Lower lobe of right lung (tissue), 2 donors: ENCODE results near the gene CTNNA2. TPM values are rescaled to one million over a fixed set of nuclear protein-coding genes. Genes with fewer than 3 reads are reported as not detected.

Source experiments
- ATAC-seq, 2 donors: fragments of 200-7000 bp; cut with Tn5 transposase; one replicate each; pipeline ENCODE4 v1.9.1; 2020 to 2022; ENCODE audit warnings: mild to moderate bottlenecking in 2 of 2, moderate library complexity in 2 of 2
- DNase-seq: peaks from one replicate; pipeline ENCODE4 v3.0.0-alpha.2; 2020
- H3K27ac ChIP-seq: fragments of 200-600 bp; one replicate; pipeline ENCODE4 v1.8.0; 2022
- H3K27me3 ChIP-seq: fragments of 200-600 bp; one replicate; pipeline ENCODE4 v1.8.0; 2022; ENCODE audit warnings: low read depth
- H3K36me3 ChIP-seq: fragments of 200-600 bp; one replicate; pipeline ENCODE4 v1.8.0; 2022; ENCODE audit warnings: mild to moderate bottlenecking
- H3K4me1 ChIP-seq: fragments of 200-600 bp; one replicate; pipeline ENCODE4 v1.8.0; 2022
- H3K4me3 ChIP-seq: fragments of 200-600 bp; one replicate; pipeline ENCODE4 v1.8.0; 2022; ENCODE audit warnings: mild to moderate bottlenecking
- H3K9me3 ChIP-seq: fragments of 200-600 bp; one replicate; pipeline ENCODE4 v1.8.0; 2022
- intact Hi-C: fragments of 100-400 bp; cut with DNase I; formaldehyde crosslinking; loops from one replicate; pipeline ENCODE4 v1.11.0; 2022
- total RNA-seq: library from RNA; stranded (reverse); fragmentation: NEBNext Ultra II Directional; extraction: Animal tissue kit (Norgen Biotek cat#: 25700); gene quantifications from one replicate; pipeline ENCODE4 v1.2.1, GENCODE V29; 2021
- TF ChIP-seq, protein P1 (sequence below): fragments of 200-600 bp; IDR thresholded peaks from one replicate; pipeline ENCODE4 v1.8.0; 2022; ENCODE audit warnings: antibody characterized with exemption, mild to moderate bottlenecking
- donor health status: DM: no; HTN: yes; CAD: no; lungs with severe emphysema.

Gene CTNNA2
- total RNA-seq, 1 donor from 2014 or later = not detected

DNA sequence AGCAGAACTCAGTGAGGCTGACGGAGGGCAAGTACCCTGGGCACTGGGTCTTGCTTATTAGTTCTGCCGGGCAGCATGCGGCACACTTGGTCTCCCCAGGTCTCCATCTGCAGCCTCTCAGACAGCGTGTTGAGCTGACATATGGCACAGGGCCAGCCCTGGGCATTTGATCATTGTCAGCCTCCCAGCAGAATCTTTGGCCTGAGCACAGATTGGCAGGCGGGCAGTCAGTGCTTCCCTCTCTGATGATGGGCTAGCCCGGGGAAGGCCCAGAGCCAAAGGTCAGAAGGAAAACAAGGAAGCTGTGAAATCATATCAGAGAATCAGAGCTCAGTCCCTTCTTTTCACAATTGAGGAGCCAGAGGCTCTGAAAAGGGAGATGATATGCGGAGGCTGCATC is 941.8 kb downstream of the CTNNA2 start:
- Histone ChIP-seq H3K36me3 (no peaks in the 10 kb centered on the region), H3K4me3 (no peak overlapping the region), H3K4me1 (no peaks in the 10 kb centered on the region), H3K27me3 (no peaks in the 10 kb centered on the region), H3K27ac (no peak overlapping the region), H3K9me3 (no peaks in the 10 kb centered on the region)
- intact Hi-C loops = no loop called here
- DNase-seq (no peak), ATAC-seq (peak in 1 of 2 donors; percentile 35)
- TF ChIP-seq, protein P1, sequence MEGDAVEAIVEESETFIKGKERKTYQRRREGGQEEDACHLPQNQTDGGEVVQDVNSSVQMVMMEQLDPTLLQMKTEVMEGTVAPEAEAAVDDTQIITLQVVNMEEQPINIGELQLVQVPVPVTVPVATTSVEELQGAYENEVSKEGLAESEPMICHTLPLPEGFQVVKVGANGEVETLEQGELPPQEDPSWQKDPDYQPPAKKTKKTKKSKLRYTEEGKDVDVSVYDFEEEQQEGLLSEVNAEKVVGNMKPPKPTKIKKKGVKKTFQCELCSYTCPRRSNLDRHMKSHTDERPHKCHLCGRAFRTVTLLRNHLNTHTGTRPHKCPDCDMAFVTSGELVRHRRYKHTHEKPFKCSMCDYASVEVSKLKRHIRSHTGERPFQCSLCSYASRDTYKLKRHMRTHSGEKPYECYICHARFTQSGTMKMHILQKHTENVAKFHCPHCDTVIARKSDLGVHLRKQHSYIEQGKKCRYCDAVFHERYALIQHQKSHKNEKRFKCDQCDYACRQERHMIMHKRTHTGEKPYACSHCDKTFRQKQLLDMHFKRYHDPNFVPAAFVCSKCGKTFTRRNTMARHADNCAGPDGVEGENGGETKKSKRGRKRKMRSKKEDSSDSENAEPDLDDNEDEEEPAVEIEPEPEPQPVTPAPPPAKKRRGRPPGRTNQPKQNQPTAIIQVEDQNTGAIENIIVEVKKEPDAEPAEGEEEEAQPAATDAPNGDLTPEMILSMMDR = no peak

DNA sequence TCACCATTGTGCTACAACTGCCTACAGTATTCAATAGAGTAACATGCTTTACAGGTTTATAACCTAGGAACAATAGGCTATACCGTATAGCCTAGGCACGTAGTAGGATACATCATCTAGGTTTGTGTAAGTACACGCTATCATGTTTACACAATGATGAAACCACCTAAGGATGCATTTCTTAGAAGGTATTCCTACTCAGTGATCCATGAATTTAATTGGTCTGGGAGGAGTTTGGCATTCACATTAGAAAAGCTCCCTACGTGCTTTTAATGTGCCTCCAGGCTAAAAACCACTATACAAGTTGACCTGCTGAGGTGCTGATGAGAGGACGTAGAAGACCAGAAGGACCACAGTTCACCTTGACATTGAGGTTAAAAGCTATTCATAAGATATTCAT is 946.2 kb downstream of the CTNNA2 start:
- TF ChIP-seq, protein P1 = no peak
- ATAC-seq (no peak), DNase-seq (no peak)
- Histone ChIP-seq H3K4me1 (no peaks in the 10 kb centered on the region), H3K27ac (no peak overlapping the region), H3K9me3 (no peaks in the 10 kb centered on the region), H3K4me3 (no peak overlapping the region), H3K27me3 (no peaks in the 10 kb centered on the region), H3K36me3 (no peaks in the 10 kb centered on the region)
- intact Hi-C loops = no loop called here

DNA sequence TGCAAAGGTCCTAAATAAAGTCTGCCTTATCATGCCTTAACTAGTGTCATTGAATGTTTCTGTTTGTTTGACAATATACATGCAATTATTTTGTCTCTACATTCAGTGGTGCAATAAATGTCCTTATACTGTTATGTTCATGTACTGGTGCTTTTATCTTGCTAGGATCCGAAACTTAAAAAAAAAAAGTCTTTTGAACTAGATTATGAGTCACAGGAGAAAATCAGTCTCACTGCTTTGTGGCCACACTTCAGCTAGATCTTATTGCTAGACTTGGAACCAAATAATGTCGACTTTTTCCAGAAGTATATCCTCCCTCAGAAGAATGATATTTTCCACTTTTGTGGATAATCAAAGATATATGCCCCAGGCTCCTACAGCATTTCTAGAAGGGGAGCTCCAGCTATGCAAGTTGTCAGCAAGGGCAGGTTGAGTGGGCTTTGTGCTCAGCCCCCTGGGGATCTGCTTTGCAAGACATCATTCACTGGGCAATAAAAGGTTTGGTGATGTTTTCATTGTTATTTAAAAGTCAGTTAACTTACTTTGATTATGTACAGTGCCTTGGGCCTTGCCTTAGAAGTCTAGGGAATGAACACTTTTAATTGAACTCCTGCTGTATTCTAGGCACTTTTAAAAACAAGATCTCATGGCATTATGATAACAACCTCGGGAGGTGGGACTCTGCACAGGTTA is 948.8 kb downstream of the CTNNA2 start:
- no peaks in the 10 kb centered on the region for H3K4me1 ChIP-seq
- TF ChIP-seq, protein P1 = no peak
- H3K4me3 ChIP-seq = no peak overlapping the region
- ATAC-seq (no peak), DNase-seq (no peak)
- no peaks in the 10 kb centered on the region for H3K9me3 ChIP-seq
- H3K36me3 ChIP-seq = no peaks in the 10 kb centered on the region
- intact Hi-C loops = no loop called here
- no peak overlapping the region for H3K27ac ChIP-seq
- no peaks in the 10 kb centered on the region for H3K27me3 ChIP-seq

DNA sequence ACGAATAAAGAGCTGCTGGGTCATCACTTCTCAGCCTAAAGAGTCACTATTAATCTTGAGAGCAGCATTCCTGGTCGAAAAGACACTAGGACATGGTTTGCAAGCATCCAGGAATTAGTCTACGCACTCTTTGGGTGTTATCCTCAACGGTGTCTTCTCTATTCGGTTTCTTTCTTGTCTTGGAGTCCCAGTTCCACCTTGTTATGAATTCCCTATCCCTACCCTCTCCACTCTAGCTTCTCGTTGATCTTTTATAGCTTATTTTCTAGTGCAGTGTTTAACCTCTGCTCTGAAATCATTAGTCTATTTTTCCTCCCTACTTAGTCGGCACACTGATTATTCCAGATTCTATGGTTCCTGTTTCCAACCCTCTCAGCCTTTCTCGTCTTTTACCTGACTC is 949.8 kb downstream of the CTNNA2 start:
- no peak overlapping the region for H3K27ac ChIP-seq
- no peaks in the 10 kb centered on the region for H3K9me3 ChIP-seq
- no peaks in the 10 kb centered on the region for H3K36me3 ChIP-seq
- DNase-seq (no peak), ATAC-seq (no peak)
- H3K4me3 ChIP-seq = no peak overlapping the region
- TF ChIP-seq, protein P1 = no peak
- no peaks in the 10 kb centered on the region for H3K4me1 ChIP-seq
- intact Hi-C loops = no loop called here
- no peaks in the 10 kb centered on the region for H3K27me3 ChIP-seq

DNA sequence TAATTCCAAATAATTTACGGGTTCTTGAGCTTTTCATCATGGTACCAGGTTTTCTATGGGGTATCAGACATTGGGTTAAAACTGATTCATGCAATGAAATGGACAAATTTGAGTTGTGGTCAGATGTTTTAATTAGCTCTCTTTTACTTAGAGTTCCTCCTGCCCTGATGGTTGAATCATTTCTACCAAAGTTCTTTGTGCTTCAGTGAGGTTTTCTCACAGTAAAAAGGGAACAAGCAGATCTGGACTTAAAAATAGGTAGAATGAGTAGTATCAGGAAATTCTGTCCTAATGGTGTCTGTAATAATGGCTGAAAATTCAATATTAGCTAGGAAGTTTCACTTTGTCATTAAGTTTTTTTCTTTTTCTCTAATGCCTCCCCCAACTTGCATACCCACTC is 951.4 kb downstream of the CTNNA2 start:
- no peak overlapping the region for H3K27ac ChIP-seq
- ATAC-seq = no peak
- H3K27me3 ChIP-seq = no peaks in the 10 kb centered on the region
- DNase-seq = no peak
- H3K4me1 ChIP-seq = no peaks in the 10 kb centered on the region
- H3K9me3 ChIP-seq = no peaks in the 10 kb centered on the region
- intact Hi-C loops = no loop called here
- no peaks in the 10 kb centered on the region for H3K36me3 ChIP-seq
- H3K4me3 ChIP-seq = no peak overlapping the region
- TF ChIP-seq, protein P1 = no peak
